ENCODE data around the gene LTB.

DNA sequence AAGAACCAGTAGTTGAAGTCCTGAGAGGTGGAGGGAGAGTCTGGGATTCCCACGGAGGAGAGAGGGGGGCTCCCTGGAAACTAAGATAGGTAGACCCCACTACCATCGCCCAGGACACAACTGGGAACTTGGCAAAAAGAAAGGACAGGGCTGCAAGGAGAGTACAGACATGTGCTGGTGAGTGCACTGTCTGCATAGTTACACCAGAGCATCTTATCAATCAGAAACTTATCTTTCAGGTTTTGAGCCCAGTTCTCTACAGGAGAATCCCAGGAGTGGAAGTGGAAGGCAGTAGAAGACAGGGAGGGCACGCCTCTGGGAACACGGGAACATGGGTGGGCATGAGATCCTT lies 22.6 kb downstream of the LTB start:
- TF ChIP-seq, protein P1, sequence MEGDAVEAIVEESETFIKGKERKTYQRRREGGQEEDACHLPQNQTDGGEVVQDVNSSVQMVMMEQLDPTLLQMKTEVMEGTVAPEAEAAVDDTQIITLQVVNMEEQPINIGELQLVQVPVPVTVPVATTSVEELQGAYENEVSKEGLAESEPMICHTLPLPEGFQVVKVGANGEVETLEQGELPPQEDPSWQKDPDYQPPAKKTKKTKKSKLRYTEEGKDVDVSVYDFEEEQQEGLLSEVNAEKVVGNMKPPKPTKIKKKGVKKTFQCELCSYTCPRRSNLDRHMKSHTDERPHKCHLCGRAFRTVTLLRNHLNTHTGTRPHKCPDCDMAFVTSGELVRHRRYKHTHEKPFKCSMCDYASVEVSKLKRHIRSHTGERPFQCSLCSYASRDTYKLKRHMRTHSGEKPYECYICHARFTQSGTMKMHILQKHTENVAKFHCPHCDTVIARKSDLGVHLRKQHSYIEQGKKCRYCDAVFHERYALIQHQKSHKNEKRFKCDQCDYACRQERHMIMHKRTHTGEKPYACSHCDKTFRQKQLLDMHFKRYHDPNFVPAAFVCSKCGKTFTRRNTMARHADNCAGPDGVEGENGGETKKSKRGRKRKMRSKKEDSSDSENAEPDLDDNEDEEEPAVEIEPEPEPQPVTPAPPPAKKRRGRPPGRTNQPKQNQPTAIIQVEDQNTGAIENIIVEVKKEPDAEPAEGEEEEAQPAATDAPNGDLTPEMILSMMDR (IDR thresholded peaks at IDR 0.05; ENCODE audit: low read depth, low read length): no peak
- TF ChIP-seq EZH2phosphoT487 (IDR thresholded peaks at IDR 0.05; ENCODE audit: low read depth): no peak

Data from OCI-LY3 (cell line).